GM19025 (cell line): ENCODE data around the gene KDM4C.
A peak's percentile ranks its signal among the peaks of the same experiment; 100 is the strongest.

Source experiments
- ATAC-seq: cut with Tn5 transposase; IDR thresholded peaks from one replicate; pipeline ENCODE4 v1.9.1; 2021; ENCODE audit warnings: mild to moderate bottlenecking, low read depth, moderate library complexity; ENCODE audit not compliant: unreplicated experiment

KDM4C gene

GRCh38 chr9:6960777-6961176 lies 203.0 kb downstream of the KDM4C start:
- no peak for ATAC-seq

- ATAC-seq = no peak
Measured at GRCh38 chr9:6961845-6962522, 204.2 kb downstream of the KDM4C start.

- ATAC-seq = no peak
Measured at GRCh38 chr9:6965566-6965965, 207.8 kb downstream of the KDM4C start.

GRCh38 chr9:6968271-6968670 lies 210.5 kb downstream of the KDM4C start:
- no peak for ATAC-seq

GRCh38 chr9:6969805-6970204 lies 212.0 kb downstream of the KDM4C start:
- ATAC-seq = no peak

GRCh38 chr9:6973089-6973488 lies 215.3 kb downstream of the KDM4C start:
- no peak for ATAC-seq

- ATAC-seq = peak; percentile 95
Measured at GRCh38 chr9:6973762-6974161, 216.0 kb downstream of the KDM4C start.

GRCh38 chr9:6975198-6975597 lies 217.4 kb downstream of the KDM4C start:
- ATAC-seq = no peak

- no peak for ATAC-seq
Measured at GRCh38 chr9:6977761-6978160, 220.0 kb downstream of the KDM4C start.

- ATAC-seq = no peak
Measured at GRCh38 chr9:6978591-6978990, 220.8 kb downstream of the KDM4C start.

- ATAC-seq = no peak
Measured at GRCh38 chr9:6984941-6985578, 227.3 kb downstream of the KDM4C start.

GRCh38 chr9:6986141-6986815 lies 228.5 kb downstream of the KDM4C start:
- ATAC-seq = no peak

- ATAC-seq = no peak
Measured at GRCh38 chr9:6987381-6987780, 229.6 kb downstream of the KDM4C start.

- ATAC-seq = no peak
Measured at GRCh38 chr9:6991418-6991817, 233.6 kb downstream of the KDM4C start.

GRCh38 chr9:6996061-6996854 lies 238.5 kb downstream of the KDM4C start:
- no peak for ATAC-seq

- ATAC-seq = no peak
Measured at GRCh38 chr9:6997330-6997729, 239.6 kb downstream of the KDM4C start.

- ATAC-seq = no peak
Measured at GRCh38 chr9:6999794-7000193, 242.0 kb downstream of the KDM4C start.

- no peak for ATAC-seq
Measured at GRCh38 chr9:7001571-7001970, 243.8 kb downstream of the KDM4C start.

GRCh38 chr9:7003861-7004260 lies 246.1 kb downstream of the KDM4C start:
- ATAC-seq = no peak

GRCh38 chr9:7006417-7006816 lies 248.6 kb downstream of the KDM4C start:
- no peak for ATAC-seq

- no peak for ATAC-seq
Measured at GRCh38 chr9:7008411-7008810, 250.6 kb downstream of the KDM4C start.
